T-helper 2 cell treated with Interferon-gamma antibody and Interleukin-4, amounts not matched to agents 100 ng/mL and 5 ng/mL, for 36 hours (primary cell): ENCODE data around the gene ADAM12. TPM values are rescaled to one million over a fixed set of nuclear protein-coding genes. Genes with fewer than 3 reads are reported as not detected.
"Not testable (repeated sequence)": the region's sequence is repeated elsewhere in the genome, so short reads cannot be mapped to it uniquely, and the experiment has no call there.

ENCODE experiments used
- intact Hi-C: fragments of 100-400 bp; cut with micrococcal nuclease; formaldehyde crosslinking; loops from one replicate; pipeline ENCODE4 v1.15.1; 2023
- total RNA-seq: library from RNA; stranded (reverse); gene quantifications from 2 replicates; pipeline ENCODE4 v1.2.3, GENCODE V29; 2022

ADAM12 gene
- total RNA-seq, 1 donor from 2014 or later = 0.14 TPM

DNA sequence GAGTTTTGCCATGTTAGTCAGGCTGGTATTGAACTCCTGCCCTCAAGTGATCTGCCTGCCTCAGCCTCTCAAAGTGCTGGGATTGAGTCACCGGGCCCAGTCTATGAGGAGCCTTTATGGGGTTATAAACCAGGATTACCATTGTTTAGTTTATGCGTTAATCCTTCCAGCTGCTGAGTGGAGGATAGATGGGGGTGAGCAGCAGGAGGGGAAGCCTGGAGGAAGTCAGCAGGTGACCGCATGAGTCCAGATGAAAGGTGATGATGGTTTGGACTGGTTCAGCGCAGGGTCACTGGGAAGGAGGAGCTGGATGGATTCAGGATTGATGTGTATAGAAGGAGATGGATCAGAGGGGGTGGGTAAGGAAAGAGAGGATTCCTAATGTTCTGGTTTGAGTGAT, 197.1 kb downstream of the ADAM12 start:
- intact Hi-C loops = no loop called here

DNA sequence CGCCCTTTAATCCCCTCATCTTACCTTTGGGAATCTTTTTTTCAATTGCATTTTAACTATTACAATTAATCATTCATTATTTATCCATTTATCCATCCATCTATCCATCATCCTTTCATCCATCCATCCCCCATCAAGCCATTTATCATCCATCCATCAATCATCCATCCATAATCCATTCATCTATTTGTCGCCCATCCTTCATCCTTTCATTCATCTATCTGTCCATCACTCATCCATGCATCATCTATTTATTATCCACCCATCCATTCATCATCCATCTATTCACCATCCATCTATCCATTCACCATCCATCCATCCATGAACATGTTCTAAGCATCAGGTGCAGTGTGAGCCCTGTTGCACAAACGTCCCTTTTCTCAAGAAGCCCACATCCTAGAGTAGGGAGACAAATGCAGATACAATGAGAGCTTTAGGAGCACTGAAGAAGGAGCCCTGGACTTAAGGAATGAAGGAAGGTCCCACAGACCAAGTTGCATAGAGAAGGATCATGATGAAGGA, 199.5 kb downstream of the ADAM12 start:
- intact Hi-C loops = no loop called here

- intact Hi-C loops = no loop called here
Observed at GRCh38 chr10:126187399-126187798, 200.9 kb downstream of the ADAM12 start.

DNA sequence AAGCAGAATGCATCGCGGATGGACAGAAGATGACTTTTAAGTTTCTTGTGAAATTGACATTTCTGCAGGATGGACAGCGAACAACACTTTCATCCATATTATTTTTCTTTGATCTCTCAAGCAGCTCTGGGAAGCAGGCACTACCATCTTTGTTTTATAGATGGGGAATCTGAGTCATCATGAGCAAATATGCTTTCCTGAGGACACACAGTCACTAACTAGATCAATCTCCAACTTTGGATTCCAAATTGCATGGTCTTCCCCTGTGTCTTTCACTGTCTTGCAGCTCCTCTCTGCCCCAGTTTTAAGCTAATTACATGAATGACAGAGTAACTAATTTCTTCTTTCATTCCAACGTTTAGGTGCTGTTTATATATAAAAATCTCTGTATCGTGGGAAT, 201.5 kb downstream of the ADAM12 start:
- intact Hi-C loops = no loop called here

- intact Hi-C loops = no loop called here
Observed at GRCh38 chr10:126185676-126186447, 202.4 kb downstream of the ADAM12 start.

GRCh38 chr10:126181626-126182025, 206.7 kb downstream of the ADAM12 start:
- intact Hi-C loops = no loop called here

- intact Hi-C loops = no loop called here
Observed at GRCh38 chr10:126179637-126180036, 208.6 kb downstream of the ADAM12 start.

- intact Hi-C loops = no loop called here
Observed at GRCh38 chr10:126177417-126178030, 210.8 kb downstream of the ADAM12 start.

GRCh38 chr10:126175641-126176262, 212.5 kb downstream of the ADAM12 start:
- intact Hi-C loops = no loop called here

DNA sequence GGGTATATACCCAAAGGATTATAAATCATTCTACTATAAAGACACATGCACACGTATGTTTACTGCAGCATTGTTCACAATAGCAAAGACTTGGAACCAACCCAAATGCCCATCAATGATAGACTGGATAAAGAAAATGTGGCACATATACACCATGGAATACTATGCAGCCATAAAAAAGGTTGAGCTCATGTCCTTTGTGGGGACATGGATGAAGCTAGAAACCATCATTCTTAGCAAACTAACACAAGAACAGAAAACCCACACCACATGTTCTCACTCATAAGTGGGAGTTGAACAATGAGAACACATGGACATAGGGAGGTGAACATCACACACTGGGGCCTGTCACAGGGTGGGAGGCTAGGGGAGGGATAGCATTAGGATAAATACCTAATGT, 215.5 kb downstream of the ADAM12 start:
- intact Hi-C loops = not testable (repeated sequence)

DNA sequence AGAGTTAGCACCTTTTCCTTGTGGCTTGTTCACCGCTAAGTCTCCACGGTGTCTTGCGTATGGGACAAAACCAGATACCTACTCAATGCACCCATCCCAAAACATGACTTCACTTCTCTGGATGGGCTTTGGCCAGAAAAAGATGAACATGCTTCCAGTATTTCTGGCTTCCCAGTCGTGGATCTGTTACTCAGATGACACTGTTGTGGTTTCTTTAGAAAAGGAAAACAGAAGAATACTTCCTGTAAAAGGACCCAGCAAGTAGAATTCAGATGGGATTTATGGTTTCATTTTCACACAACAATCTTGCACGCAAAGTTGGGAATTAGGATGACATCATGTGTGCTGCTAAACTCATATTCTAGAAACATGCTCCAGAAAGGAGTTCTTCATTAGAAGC, 216.7 kb downstream of the ADAM12 start:
- intact Hi-C loops = no loop called here

GRCh38 chr10:126170776-126171175, 217.5 kb downstream of the ADAM12 start:
- intact Hi-C loops = no loop called here

DNA sequence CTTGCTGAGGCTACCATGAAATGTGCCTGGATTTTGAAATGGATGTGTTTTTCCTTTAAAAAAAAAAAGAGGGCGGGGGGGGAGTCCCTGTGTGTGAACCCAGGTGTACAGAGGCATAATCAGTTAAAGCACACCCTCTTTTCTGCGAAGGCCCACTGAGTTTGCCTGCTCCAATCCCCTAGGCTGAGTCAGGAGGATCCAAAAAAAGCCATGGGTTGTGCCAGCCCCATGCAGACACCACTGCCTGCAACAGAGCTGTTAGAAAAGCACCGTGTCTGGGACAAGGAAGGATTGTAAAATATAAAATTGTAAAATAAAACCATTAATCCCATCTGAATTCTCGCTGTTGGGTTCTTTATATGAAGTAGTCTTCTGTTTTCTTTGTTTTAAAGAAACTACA, 217.9 kb downstream of the ADAM12 start:
- intact Hi-C loops = no loop called here

DNA sequence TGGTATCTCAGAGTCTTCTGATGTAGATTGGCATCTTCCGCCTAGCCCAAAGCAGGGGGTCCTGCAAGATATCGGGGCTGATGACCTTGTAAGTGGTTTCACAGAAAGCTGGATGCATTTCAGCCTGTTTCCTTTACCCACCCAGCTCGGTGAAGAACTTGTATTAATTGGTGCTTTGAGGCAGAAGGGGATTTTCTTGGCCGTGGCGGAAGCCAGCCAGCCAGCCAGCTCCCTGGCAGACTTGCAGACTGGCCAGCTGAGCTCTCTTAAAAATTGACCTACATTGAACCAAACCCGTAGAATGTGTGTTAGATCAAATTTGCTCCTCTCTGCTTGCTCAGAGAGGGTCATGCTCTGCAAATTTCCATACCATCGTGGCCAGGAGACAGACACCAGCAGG, 218.4 kb downstream of the ADAM12 start:
- intact Hi-C loops = no loop called here

GRCh38 chr10:126166797-126167196, 221.5 kb downstream of the ADAM12 start:
- intact Hi-C loops = no loop called here

DNA sequence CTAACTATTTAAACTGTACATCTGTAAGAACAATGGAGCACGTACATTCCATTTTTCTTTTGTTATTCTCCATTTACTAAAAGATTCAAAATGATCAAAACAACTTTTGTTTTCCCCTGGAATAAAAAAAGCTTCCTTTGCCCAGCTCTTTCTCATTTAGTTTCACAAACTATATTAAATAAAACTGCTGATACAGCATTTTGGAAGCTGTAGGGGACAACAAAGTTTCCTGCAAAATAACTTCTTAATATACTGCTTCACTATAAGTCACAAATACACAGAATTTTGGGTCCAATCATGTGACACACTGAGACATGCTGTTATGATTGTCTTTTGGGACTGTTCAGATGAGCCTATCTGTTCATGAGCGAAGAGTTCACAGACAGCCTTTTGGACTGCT, 222.4 kb downstream of the ADAM12 start:
- intact Hi-C loops = no loop called here

DNA sequence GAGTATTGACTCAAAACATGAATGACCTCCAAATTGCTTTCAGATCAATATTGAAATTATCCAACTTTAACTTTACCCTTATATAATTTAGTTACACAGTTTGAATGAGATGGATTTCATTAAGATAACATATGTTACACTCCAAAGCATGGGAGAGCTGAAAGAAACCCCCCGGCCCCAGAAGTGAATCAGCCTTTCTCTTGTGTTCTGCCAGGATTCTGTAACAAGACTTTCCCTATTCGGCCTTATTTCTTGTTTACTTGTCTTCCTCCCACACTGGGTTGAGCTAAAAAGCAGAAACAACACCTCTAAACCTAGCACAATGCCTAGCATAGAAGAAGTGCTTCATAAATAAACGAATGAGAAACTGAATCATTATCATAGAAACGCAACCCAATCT, 224.8 kb downstream of the ADAM12 start:
- intact Hi-C loops = no loop called here

GRCh38 chr10:126161691-126162090, 226.6 kb downstream of the ADAM12 start:
- intact Hi-C loops = no loop called here

GRCh38 chr10:126160971-126161630, 227.2 kb downstream of the ADAM12 start:
- intact Hi-C loops = no loop called here

DNA sequence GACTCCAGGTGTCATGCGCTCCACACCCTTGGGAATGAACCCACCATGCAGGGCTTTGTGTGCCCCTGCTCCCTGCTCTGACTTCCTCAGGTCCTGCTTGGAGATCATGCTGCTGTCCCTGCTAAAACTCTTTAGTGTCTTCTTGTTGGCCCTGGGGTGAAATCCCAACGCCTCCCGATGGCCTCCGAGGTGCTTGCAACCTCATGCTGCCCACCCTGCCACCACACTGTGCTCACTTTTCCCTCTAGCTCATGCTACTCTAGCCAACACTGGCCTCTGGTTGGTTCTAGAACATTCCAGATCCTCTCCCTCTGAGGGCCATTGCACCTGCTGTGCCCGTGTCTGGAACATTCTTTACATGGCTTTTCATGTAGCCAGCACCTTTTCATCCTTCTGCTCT, 227.7 kb downstream of the ADAM12 start:
- intact Hi-C loops = no loop called here

- intact Hi-C loops = no loop called here
Observed at GRCh38 chr10:126158133-126158892, 230.0 kb downstream of the ADAM12 start.
